Gastroesophageal sphincter (tissue), 2 donors: ENCODE results near the gene AQP12B.

ENCODE experiments used
- POLR2A ChIP-seq, 2 donors: fragments of 450-650 bp; IDR thresholded peaks; one replicate each; pipeline ENCODE4 v1.6.1; 2017; ENCODE audit warnings: antibody characterized with exemption in 2 of 2, mild to moderate bottlenecking in 2 of 2, moderate library complexity in 1 of 2
- POLR2AphosphoS5 ChIP-seq: sonication (generic); formaldehyde crosslinking; IDR thresholded peaks from one replicate; pipeline ENCODE4 v1.6.1; 2017; ENCODE audit warnings: antibody characterized with exemption

DNA sequence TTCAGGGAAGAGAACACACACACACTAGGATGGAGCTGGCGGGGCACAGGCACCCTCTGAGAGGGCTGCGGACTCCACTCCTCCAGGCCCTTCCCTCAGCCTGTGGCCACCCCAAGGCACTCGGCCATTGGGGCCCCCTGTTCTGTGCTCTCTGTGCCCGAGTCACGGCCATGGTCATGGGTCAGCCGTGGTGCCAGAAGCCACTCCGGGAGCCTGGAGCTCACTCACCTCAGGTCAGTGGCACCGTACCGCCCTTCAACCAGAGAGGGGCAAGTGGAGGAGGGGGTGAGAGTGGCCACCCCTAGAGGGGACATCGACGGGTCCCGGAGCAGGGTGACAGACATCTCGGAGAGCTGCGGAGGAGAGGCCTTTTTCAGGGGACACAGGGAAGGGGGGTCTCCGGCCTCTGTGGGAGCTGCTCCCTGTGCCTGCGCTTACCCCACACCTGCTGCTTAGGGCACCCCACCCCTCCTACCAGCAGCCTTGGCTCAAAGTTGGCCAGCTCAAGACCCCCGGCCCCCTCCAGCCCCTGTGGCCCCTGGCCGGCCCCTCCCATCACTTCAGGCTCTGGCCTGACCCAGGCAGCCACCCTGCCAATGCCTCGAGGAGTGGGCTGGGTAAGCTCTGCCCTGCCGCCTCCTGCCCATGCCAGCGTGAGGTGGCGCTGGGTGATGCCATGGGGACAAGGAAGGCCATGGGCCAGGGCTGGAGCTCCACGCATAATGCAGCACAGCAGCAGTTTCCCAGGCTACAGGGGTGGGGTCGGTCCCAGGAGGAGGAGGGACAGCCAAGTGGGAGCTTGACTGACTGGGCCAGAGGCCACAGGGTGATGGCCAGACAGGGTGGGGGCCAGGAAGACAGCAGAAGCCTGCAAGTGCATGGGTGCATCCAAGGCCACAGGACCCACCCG is 38.3 kb upstream of the AQP12B start:
- TF ChIP-seq POLR2AphosphoS5 (no peak), POLR2A (IDR thresholded peaks at IDR 0.05) (no peak)
